Stomach (tissue), 9 donors: ENCODE data around the gene CEP295NL. TPM values are rescaled to one million over a fixed set of nuclear protein-coding genes. Genes with fewer than 3 reads are reported as not detected.

Experiments used
- DNase-seq, 2 donors: peaks; one replicate each; pipeline versions ENCODE4 v3.0.0 to v3.0.0-alpha.2; 2013 to 2019
- H3K27ac ChIP-seq, 5 donors: fragments of 200-600 bp in 4 of 5; sonication (generic) in 4 of 5; one replicate each; pipeline ENCODE4 v1.5.1; 2013 to 2019; ENCODE audit warnings: mild to moderate bottlenecking in 1 of 5, moderate library complexity in 1 of 5
- H3K27me3 ChIP-seq, 3 donors: fragments of 200-600 bp; sonication (generic); one replicate each; pipeline ENCODE4 v1.5.1; 2017 to 2019; ENCODE audit warnings: mixed run types in 1 of 3
- H3K36me3 ChIP-seq, 4 donors: fragments of 200-600 bp; sonication (generic); 1 replicate in 3 of 4; 2 replicates in 1 of 4; pipeline ENCODE4 v1.5.1; 2016 to 2019
- H3K4me1 ChIP-seq, 4 donors: fragments of 200-600 bp; sonication (generic); one replicate each; pipeline ENCODE4 v1.5.1; 2016 to 2019
- H3K4me3 ChIP-seq, 4 donors: fragments of 200-600 bp; sonication (generic) in 3 of 4; one replicate each; pipeline ENCODE4 v1.5.1; 2016 to 2019; ENCODE audit warnings: mild to moderate bottlenecking in 1 of 4
- H3K9me3 ChIP-seq, 4 donors: fragments of 200-600 bp; sonication (generic); one replicate each; pipeline ENCODE4 v1.5.1; 2016 to 2019
- CTCF ChIP-seq, 7 experiments: fragments of 450-650 bp in 4 of 7; fragments of 200-600 bp in 3 of 7; sonication (generic) in 3 of 7; IDR thresholded peaks; one replicate each; pipeline ENCODE4 v1.5.1; 2016 to 2019; ENCODE audit warnings: antibody characterized with exemption in 7 of 7, control low read depth in 2 of 7, mild to moderate bottlenecking in 1 of 7
- EP300 ChIP-seq: sonication (generic); formaldehyde crosslinking; IDR thresholded peaks from one replicate; pipeline ENCODE4 v1.6.1; 2017; ENCODE audit warnings: antibody characterized with exemption
- POLR2A ChIP-seq, 4 donors: fragments of 450-650 bp; IDR thresholded peaks; one replicate each; pipeline ENCODE4 v1.6.1; 2016; ENCODE audit warnings: antibody characterized with exemption in 4 of 4, control low read depth in 2 of 4, mild to moderate bottlenecking in 1 of 4, moderate library complexity in 1 of 4
- POLR2AphosphoS5 ChIP-seq, 3 donors: sonication (generic); formaldehyde crosslinking; IDR thresholded peaks; one replicate each; pipeline ENCODE4 v1.6.1; 2016; ENCODE audit warnings: antibody characterized with exemption in 3 of 3
- WGBS, 5 donors: extraction: QIAGEN DNeasy Blood & Tissue Kit in 3 of 5; methylation state at CpG; one replicate each; pipeline versions ENCODE4 v1.1.5 to v1.1.7; 2013 to 2018; 5-methylcytosine and 5-hydroxymethylcytosine counted together
- intact Hi-C: fragments of 100-400 bp; cut with DNase I; formaldehyde crosslinking; loops from one replicate; pipeline ENCODE4 v1.15.1; 2023; ENCODE audit warnings: low total_unique reads
- polyA plus RNA-seq, 3 donors: library from polyadenylated mRNA; stranded (reverse); fragments of 200-250 nt; gene quantifications; one replicate each; pipeline ENCODE4 v1.2.3, GENCODE V29; 2013
- total RNA-seq, 5 donors: library from RNA; depleted of rRNA; stranded (reverse); fragments of >200 nt; gene quantifications; one replicate each; pipeline versions ENCODE4 v1.1.0 to v1.2.3, GENCODE V29; 2014 to 2016
- donor health status: healthy with polysubstance abuse.
- donor health status: Bipolar disorder and iron deficiency.
- donor health status: healthy.

Gene CEP295NL
- total and polyA plus RNA-seq, 8 donors: 0.31 to 23.9 (median 5.8) TPM; not detected in 1

- Histone ChIP-seq H3K27ac (peak overlapping the region; percentile 83 to 95 (median 89)), H3K4me1 (peaks cover 19 to 34% (median 28%) of the 10 kb centered on the region in 4 donors), H3K4me3 (no peak overlapping the region), H3K36me3 (no peaks in the 10 kb centered on the region), H3K9me3 (no peaks in the 10 kb centered on the region), H3K27me3 (no peaks in the 10 kb centered on the region)
- intact Hi-C loops: no loop called here
- DNase-seq: peak; percentile 41 to 86
- peak; percentile 53 to 73 (median 61) for TF ChIP-seq POLR2AphosphoS5 (IDR thresholded peaks at IDR 0.05)
- TF ChIP-seq EP300: no peak
- 66 to 79% (median 72%) methylated on average over 32 to 33 of the region's 33 CpGs for WGBS, 5 donors
Observed at GRCh38 chr17:78935419-78936323, 32.7 kb upstream of the CEP295NL start.

- no peak overlapping the region for H3K4me3 ChIP-seq
- intact Hi-C loops: no loop called here
- no peaks in the 10 kb centered on the region for H3K27me3 ChIP-seq
- WGBS, 5 donors: 56 to 80% (median 77%) methylated on average over 5 to 19 of the region's 19 CpGs
- DNase-seq: no peak
- no peaks in the 10 kb centered on the region for H3K9me3 ChIP-seq
- peak overlapping the region; percentile 83 to 95 (median 89) for H3K27ac ChIP-seq
- H3K4me1 ChIP-seq: peaks cover 19 to 34% (median 28%) of the 10 kb centered on the region in 4 donors
- no peaks in the 10 kb centered on the region for H3K36me3 ChIP-seq
- no peak for TF ChIP-seq CTCF (IDR thresholded peaks at IDR 0.05)
- TF ChIP-seq EP300: no peak
- TF ChIP-seq POLR2AphosphoS5 (IDR thresholded peaks at IDR 0.05): no peak
- no peak for TF ChIP-seq POLR2A (IDR thresholded peaks at IDR 0.05)
Observed at GRCh38 chr17:78934681-78935418, 31.8 kb upstream of the CEP295NL start.

GRCh38 chr17:78933959-78934568, 31.1 kb upstream of the CEP295NL start:
- intact Hi-C loops: no loop called here
- TF ChIP-seq POLR2A (IDR thresholded peaks at IDR 0.05) (no peak), POLR2AphosphoS5 (IDR thresholded peaks at IDR 0.05) (peak in 2 of 3 donors; percentile 79 to 83), CTCF (IDR thresholded peaks at IDR 0.05) (no peak), EP300 (no peak)
- Histone ChIP-seq H3K9me3 (no peaks in the 10 kb centered on the region), H3K27ac (peak overlapping the region; percentile 83 to 95 (median 89)), H3K27me3 (no peaks in the 10 kb centered on the region), H3K4me1 (peaks cover 19 to 34% (median 28%) of the 10 kb centered on the region in 4 donors), H3K36me3 (no peaks in the 10 kb centered on the region), H3K4me3 (peak overlapping the region in 3 of 4 donors; percentile 17 to 35 (median 20))
- 8 to 18% (median 14%) methylated on average over 14 to 16 of the region's 16 CpGs for WGBS, 5 donors
- peak; percentile 96 to 97 for DNase-seq

DNA sequence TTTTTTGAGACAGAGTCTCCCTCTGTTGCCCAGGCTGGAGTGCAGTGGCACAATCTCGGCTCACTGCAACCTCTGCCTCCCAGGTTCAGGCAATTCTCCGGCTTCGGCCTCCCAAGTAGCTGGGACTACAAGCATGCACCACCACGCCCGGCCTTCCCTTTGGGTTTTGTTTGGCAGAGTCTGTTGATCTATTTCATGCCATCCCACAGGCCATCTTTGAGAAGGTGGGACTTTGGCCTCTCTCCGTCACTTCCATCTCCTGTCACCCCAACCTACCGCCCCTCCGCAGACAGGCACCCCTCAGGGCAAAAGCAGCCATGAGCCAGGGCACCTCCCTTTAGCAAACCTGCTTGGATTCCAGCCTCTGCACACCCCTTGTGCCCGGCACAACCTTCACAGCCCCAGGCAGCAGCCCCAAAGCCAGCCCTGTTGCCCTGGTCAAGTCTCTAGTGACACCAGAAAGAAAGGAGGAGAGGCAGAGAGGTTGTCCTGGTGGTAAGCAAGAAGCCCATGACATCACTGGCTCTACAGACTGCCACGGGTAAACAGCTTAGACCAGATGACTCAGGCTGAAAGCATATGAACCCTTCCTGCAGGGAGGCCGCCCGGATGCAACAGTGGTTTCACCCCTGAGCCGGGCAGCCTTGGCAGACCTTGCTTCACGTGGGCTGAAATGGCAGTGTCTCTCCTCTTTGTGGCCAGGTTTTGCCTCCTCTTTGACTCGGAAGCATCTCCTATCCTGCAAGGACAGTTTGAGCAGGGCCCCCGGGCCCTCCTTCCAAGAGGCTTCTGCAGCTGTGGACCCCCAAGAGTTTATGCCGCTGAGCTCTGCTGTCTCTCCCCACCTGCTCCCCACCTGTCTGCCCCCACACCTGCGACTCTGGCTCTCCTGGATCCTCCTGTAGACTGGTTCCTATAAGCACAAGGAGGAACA, 30.3 kb upstream of the CEP295NL start:
- Histone ChIP-seq H3K36me3 (no peaks in the 10 kb centered on the region), H3K27me3 (no peaks in the 10 kb centered on the region), H3K27ac (peak overlapping the region; percentile 83 to 95 (median 89)), H3K4me1 (peaks cover 19 to 34% (median 28%) of the 10 kb centered on the region in 4 donors), H3K4me3 (peak overlapping the region in 2 of 4 donors; percentile 17 to 35), H3K9me3 (no peaks in the 10 kb centered on the region)
- TF ChIP-seq POLR2A (IDR thresholded peaks at IDR 0.05): no peak
- peak in 1 of 3 donors; percentile 37 for TF ChIP-seq POLR2AphosphoS5 (IDR thresholded peaks at IDR 0.05)
- intact Hi-C loops: no loop called here
- DNase-seq: peak; percentile 64 to 74
- 62 to 75% (median 70%) methylated on average over 17 to 18 of the region's 18 CpGs for WGBS, 5 donors
